ENCODE results near the gene KLHL30.
"Not testable (repeated sequence)": the region's sequence is repeated elsewhere in the genome, so short reads cannot be mapped to it uniquely, and the experiment has no call there.

KLHL30 gene

GRCh38 chr2:238103465-238104225 lies 34.8 kb upstream of the KLHL30 start:
- DNase-seq = no peak

GRCh38 chr2:238104226-238104690 lies 34.2 kb upstream of the KLHL30 start:
- DNase-seq = no peak

- DNase-seq = no peak
These were observed 33.6 kb upstream of the KLHL30 start for GRCh38 chr2:238104691-238105371.

- no peak for DNase-seq
These were observed 32.7 kb upstream of the KLHL30 start for GRCh38 chr2:238105506-238106338.

- no peak for DNase-seq
These were observed 32.1 kb upstream of the KLHL30 start for GRCh38 chr2:238106339-238106697.

- DNase-seq = no peak
These were observed 31.6 kb upstream of the KLHL30 start for GRCh38 chr2:238106698-238107524.

- no peak for DNase-seq
These were observed 30.7 kb upstream of the KLHL30 start for GRCh38 chr2:238107525-238108422.

GRCh38 chr2:238108423-238109183 lies 29.9 kb upstream of the KLHL30 start:
- no peak for DNase-seq

GRCh38 chr2:238113611-238114010 lies 24.9 kb upstream of the KLHL30 start:
- DNase-seq = no peak

- DNase-seq = no peak
These were observed 24.1 kb upstream of the KLHL30 start for GRCh38 chr2:238114331-238114841.

GRCh38 chr2:238114851-238115660 lies 23.4 kb upstream of the KLHL30 start:
- DNase-seq = no peak

- DNase-seq = not testable (repeated sequence)
These were observed 22.8 kb upstream of the KLHL30 start for GRCh38 chr2:238115709-238116108.

- DNase-seq = no peak
These were observed 21.9 kb upstream of the KLHL30 start for GRCh38 chr2:238116298-238117198.

- no peak for DNase-seq
These were observed 21.0 kb upstream of the KLHL30 start for GRCh38 chr2:238117199-238118154.

GRCh38 chr2:238119756-238120462 lies 18.6 kb upstream of the KLHL30 start:
- no peak for DNase-seq
